HL-60/S4 treated with phorbol 12-myristate 13-acetate at 8.2 ng/mL for 4 days and 3 days (cell line): ENCODE results near the gene RETREG2.

Experiments used
- in situ Hi-C: fragments of 300-500 bp; cut with MboI; formaldehyde crosslinking; loops from 2 replicates; pipeline ENCODE4 v1.15.0; 2022; ENCODE audit warnings: low sequenced_read_pairs

The RETREG2 gene, protein sequence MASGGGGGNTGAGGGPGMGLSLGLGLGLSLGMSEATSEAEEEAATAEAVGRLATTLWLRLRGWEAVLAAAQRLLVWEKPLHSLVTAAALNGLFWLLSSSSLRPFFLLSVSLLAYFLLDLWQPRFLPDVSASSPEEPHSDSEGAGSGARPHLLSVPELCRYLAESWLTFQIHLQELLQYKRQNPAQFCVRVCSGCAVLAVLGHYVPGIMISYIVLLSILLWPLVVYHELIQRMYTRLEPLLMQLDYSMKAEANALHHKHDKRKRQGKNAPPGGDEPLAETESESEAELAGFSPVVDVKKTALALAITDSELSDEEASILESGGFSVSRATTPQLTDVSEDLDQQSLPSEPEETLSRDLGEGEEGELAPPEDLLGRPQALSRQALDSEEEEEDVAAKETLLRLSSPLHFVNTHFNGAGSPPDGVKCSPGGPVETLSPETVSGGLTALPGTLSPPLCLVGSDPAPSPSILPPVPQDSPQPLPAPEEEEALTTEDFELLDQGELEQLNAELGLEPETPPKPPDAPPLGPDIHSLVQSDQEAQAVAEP

DNA sequence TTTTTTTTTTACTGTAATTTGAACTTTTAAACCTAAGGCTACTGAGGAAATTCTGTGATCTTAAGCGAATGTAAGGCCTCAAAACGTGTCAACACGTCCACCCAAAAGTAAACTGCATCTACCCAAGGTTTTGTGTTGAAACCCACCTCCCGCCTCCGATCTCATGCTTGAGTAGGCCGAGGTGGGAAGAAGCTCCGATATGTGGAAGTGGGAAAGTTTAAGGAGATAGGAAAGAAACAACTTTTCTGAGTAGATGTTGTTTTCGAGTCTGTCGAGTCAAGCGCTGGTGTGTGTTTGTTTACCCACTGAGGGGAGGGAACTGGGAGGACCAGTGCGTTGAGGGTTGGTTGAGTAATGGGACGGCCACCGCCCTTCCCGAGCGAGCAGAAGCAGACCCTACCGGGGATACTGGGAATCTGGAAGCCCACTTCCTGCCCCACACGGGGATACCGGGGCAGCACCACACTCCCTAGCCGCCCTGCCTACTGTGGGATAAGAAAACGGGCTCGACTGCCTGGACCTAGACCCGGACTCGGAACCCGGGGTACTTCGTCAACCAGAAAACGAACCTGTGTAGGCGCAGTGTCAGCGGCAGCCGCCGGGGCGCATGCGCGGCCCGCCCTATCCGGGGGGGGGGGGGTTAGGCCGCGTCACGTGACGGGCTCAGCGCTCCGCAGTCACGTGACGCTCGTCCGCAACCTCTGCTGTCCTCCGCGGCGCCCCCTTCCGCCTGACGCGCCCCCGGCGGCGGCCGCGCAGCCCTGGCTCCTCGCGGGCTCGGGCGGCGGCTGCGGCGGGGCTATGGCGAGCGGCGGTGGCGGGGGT, at the start of gene RETREG2:
RETREG2 (plus strand) TSS at position 724 of the 825 bp plus-strand sequence; CDS start at position 802, 78 bp downstream.
- in situ Hi-C loops = no loop called here

- in situ Hi-C loops = no loop called here
Measured at GRCh38 chr2:219128396-219128795, 49.7 kb upstream of the RETREG2 start.

DNA sequence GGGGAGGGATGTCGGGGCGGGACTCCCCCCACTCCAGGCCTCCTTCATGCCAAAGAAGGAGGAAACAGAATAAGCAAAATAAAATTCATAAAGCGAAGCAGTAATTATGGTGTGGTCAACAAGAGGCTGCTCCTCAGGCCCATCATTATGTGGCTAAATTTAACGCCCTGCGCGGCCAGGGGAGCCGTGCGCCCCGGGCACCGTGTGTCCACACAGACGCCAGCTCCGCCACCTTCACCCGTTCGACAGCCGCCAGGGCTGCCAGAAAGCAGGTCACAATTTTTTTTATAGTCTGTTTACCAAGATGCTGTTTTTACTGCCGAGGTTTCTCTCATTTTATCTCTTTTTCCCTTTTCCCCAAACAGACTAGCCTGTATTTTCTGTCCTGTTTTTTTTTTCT, 48.5 kb upstream of the RETREG2 start:
- in situ Hi-C loops = no loop called here

- in situ Hi-C loops = no loop called here
Measured at GRCh38 chr2:219131327-219131726, 46.7 kb upstream of the RETREG2 start.

GRCh38 chr2:219131744-219132143, 46.3 kb upstream of the RETREG2 start:
- in situ Hi-C loops = no loop called here

GRCh38 chr2:219133976-219134375, 44.1 kb upstream of the RETREG2 start:
- in situ Hi-C loops = no loop called here

- in situ Hi-C loops = no loop called here
Measured at GRCh38 chr2:219140722-219141121, 37.4 kb upstream of the RETREG2 start.

DNA sequence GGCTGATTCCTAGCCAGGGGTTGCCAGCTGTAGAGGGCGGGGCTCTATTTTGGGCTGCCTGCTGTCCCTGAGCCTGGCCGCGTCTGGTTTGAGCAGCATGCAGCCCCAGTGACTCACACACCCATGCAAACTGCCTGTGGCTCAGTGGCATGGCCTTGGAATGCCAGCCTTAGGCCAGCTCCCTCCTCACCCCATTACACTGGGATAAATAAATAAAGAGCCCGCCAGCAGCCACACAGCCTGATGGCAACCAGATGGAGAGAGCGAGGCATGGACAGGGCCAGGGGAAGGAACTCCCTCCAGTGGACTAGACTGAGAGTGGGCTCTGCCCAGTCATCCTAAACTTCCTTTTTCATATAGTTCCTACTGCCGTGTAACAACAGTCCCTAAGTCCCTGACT, 35.7 kb upstream of the RETREG2 start:
- in situ Hi-C loops = no loop called here

DNA sequence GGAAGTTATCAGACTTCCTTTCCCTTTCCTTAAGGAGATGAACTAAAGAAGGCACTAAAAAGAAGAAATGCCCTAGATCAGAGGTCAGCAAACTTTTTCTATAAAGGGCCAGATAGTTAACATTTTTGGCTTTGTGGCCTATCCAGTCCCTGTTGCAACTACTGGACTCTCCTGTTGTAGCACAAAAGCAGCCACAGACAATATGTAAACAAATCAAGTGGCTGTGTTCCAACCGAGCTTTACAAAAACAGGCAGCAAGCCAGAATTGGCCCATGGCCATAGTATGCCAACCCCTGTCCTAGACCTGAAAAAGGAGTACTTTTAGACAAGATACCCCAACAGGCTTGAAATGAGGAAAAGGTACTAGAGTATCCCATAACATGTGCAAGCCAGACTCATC, 28.4 kb upstream of the RETREG2 start:
- in situ Hi-C loops = loop anchor here (5.0 kb wide), 1 partner anchor 82 kb away; no protein-coding TSS in a partner anchor

DNA sequence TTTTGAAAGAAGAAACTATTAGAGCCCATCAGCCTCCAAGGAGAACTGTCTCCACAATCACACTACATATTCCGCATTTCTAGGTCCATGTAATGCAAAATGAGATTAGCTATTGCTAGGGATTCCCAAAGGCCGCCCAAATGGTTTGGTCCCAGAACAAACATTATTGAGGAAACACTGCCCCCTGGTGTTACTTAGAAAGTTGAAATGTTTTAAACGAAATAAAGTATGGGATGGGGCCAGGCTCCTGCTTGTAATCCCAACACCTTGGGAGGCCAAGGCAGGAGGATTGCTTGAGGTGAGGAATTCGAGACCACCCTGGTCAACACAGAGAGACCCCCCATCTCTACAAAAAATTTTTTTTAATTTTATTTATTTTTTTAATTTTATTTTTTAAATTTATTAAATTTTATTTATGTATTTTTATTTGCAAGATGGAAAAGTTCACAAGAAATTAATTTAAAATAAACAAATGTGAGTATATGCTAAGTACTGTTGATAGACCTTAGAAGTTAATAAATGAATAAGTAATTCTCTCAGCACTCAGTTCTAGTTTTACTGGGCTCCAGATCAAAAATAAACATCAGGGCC, 22.9 kb upstream of the RETREG2 start:
- in situ Hi-C loops = no loop called here

DNA sequence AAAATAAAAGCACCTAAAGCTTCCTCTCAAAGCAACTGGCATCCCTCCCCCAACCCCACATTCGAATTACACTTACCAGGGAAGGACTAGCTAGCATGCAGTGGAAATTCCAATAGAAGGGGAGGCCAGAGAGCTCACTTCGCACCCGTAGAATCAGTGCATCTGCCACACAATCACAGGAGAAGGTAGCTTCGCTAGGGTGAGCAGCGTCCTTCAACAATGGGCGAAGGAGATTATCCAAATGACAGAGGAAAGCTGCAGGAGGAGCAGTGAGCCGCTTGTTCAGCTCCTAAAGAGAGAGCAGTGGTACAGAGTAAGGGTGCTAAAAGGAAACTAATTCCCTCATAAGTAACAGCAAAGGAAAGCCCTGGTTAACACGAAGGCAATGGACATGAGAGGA, 20.7 kb upstream of the RETREG2 start:
- in situ Hi-C loops = no loop called here

DNA sequence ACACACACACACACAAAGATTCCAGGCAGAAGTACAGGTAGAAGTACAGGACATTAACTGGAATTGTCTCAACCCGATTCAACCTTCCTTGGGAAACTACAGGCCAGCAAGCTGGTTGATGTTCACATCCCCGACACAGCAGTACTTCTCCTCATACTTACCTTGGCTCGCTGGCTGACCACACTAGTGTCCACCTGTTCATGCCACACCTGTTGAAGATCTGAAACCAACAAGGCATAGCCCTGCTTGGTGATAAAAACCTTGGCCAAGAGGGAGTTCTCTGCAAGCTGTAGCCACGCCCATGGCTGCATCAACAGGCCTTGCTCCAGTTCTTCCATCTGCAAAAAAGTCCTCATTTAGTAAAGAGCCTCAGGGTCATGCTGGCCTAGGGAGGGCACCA, 20.1 kb upstream of the RETREG2 start:
- in situ Hi-C loops = no loop called here

GRCh38 chr2:219158586-219158985, 19.5 kb upstream of the RETREG2 start:
- in situ Hi-C loops = no loop called here

GRCh38 chr2:219159771-219160185, 18.3 kb upstream of the RETREG2 start:
- in situ Hi-C loops = no loop called here

DNA sequence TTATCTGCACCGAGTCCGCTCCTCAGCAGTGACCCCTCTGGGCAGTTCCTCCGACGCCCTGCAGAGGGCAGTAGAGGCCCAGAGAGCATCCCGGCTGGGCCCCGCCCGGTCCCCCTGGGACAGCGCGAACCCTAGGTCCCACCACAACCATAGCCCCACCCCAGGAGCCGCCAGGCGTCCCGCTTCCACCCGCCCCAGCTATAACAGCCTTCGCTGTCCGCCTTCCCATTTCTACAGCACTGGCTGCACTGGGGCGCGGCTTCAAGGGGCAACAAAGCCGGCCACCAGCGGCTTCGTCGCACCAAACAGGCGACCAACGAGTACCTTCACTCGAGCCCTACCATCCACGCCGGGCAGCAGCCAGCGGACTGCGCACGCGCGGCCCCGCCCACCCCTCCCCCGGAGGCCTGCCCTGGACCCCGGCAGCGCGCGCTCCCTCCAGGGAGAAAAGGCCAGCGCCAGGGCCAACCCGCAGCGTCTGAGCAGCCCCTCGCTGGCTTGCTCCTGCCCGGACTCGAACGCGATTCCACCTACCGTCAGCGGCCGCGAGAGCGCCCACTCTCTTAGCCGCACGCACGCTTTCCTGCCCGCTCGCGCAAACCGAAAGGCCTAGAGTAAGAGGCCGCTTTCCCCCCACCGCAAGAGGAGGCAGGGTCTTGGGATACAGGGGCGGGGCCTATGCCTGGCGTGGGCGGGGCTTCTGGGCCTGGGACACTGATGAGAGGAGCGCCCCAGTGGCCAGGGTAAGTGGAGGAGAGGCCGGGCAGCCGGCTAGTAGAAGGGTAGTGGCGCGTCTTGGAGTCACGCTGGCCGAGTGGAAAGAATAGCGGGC, 17.7 kb upstream of the RETREG2 start, which contains the start of gene NHEJ1:
NHEJ1 (minus strand) TSS at position 630 of the 832 bp plus-strand sequence. CDS start 2,453 bp downstream, outside the sequence.
- in situ Hi-C loops = no loop called here

DNA sequence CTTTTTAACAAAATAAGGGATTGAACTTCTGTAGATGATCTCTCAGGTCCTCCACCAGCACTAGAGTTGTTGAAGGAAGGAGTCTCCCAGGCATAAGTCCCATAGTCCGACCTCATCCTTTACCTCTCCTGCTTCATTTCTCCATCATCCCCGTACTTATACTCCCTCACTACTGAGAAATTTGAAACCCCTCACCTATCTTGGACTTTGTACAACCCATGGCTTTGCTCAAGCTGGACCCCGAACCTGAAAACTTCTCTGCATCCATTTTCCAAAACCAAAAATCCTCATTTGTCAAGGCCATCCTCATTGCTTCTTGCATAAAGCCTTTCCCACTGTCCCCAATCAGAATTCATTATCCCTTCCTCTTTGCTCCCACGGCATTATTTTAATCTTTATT, 17.0 kb upstream of the RETREG2 start:
- in situ Hi-C loops = no loop called here

DNA sequence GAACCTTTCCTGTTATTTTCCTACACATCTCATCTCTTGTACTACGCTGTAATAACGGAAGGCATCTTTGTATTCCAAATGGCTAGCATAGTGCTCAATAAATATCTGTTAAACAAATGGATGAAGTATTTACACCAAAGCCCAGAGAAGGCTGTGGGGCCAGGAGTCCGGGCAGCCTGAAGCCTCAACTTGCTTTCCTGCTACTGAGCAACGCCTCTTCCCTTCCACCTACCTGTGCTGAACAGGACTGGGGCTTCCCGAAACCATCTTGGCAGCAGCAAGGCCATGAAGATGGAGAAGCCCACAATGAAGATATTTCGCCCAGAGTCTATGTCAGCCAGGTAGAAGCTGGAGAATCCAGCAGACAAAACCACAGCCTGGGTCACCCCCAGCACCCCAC, 14.9 kb upstream of the RETREG2 start:
- in situ Hi-C loops = no loop called here

DNA sequence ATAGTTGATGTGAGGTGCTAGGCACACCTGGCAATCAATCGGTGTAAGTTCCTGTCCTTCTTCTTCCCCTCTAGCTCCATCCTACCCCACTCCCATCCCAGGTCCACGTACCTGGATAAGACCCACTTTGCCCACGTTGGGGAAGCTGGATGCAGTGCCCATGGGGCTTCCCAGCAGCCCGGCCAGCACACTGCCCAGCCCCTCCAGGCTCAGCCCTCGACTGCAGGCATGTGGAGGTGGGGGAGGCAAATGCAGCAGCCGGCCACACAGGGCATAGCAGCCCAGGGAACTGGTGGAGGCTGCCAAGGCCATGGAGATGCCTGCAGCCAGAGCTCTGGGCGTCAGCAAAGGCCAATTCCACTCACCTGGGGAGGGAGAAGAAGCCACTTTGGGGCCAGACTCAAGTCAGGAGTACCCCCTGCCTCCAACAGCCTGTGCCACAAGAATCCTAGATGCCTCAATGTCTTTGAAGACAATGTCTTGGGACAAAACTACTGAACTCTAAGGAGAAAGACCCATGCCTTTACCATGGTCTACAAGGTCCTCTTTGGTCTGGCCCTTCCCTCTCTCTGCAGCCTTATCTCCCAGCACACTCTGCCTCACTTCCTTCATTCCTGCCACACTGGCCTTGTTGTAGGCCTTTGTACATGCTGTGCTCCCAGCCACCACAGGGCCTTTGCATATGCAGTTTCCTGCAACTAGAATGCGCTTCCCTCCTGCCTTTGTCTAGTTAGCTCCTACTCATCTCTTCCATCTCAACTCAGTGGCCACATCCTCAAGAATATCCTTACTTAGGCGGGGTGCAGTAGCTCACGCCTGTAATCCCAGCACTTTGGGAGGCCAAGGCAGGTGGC, 12.8 kb upstream of the RETREG2 start:
- in situ Hi-C loops = no loop called here

GRCh38 chr2:219167997-219168396, 10.1 kb upstream of the RETREG2 start:
- in situ Hi-C loops = no loop called here
